ENCODE data around the gene TRMT44. TPM values are rescaled to one million over a fixed set of nuclear protein-coding genes. Genes with fewer than 3 reads are reported as not detected.

The TRMT44 gene
- total and polyA plus RNA-seq, 7 donors: 2.1 to 29.1 (median 14.2) TPM

DNA sequence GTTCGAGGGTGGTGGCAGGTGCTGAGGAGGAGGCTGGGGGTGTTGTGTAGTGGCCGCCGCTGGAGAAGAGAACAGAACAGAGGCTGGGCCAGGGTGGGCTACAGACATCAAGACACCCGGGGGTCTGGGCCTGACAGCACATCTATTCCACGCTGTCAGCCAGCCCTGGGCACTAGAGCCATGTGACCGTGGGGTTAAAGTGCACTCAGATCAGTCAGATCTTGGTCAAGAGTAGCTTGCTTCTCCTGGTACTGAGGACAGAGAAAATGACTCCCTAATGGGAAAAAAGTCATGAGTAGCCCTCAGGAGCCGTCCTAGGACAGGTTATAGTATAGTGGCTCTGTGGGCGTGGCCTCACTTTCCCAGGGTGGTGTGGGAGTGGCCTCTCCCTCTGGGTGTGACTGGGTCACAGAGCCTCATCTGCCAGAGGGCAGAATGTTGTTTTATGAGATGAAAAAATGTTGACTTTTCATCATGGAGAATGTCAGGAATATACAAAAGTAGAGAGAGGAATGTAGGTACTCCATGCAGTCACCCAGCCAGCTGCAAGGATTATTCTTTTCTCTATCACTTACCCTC lies 19.4 kb downstream of the TRMT44 start:
- intact Hi-C loops (cut with DNase I): no loop called here
- no peak for DNase-seq
- Histone ChIP-seq H3K4me1 (no peaks in the 10 kb centered on the region), H3K4me3 (no peak overlapping the region), H3K9me3 (no peaks in the 10 kb centered on the region), H3K27me3 (no peaks in the 10 kb centered on the region), H3K27ac (no peak overlapping the region), H3K36me3 (peaks cover 13 to 95% (median 28%) of the 10 kb centered on the region in 4 donors)
- 72 to 88% methylated on average over 8 of the region's 8 CpGs for WGBS, 2 donors
- TF ChIP-seq CTCF (IDR thresholded peaks at IDR 0.05) (no peak), POLR2A (IDR thresholded peaks at IDR 0.05) (no peak), EP300 (IDR thresholded peaks at IDR 0.05) (no peak), POLR2AphosphoS5 (IDR thresholded peaks at IDR 0.05) (no peak)

DNA sequence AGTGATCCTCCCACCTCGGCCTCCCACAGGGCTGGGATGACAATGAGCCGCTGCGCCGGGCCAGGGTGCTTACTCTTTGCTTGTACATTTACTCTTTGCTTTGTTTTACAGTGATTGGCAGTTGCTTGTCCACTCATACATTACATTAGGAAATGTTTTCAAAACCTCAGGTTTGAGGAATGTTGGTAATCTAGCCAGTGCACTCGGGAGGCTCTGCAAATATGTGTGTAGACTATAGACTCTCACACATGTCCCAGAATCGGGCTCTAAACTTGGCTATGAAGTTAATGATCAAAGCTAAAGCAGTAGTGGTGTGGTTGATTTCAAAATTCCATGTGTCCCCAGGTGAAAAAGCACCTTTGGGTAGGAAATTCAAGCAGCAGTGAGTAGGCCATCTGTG lies 20.5 kb downstream of the TRMT44 start:
- DNase-seq: no peak
- intact Hi-C loops (cut with DNase I): no loop called here
- H3K36me3 ChIP-seq: peaks cover 10 to 95% (median 33%) of the 10 kb centered on the region in 4 donors
- no peak for TF ChIP-seq POLR2A (IDR thresholded peaks at IDR 0.05)
- no peak for TF ChIP-seq CTCF (IDR thresholded peaks at IDR 0.05)
- WGBS, 2 donors: 97% methylated on average over 6 of the region's 6 CpGs
- no peaks in the 10 kb centered on the region for H3K27me3 ChIP-seq
- no peak overlapping the region for H3K27ac ChIP-seq
- H3K4me3 ChIP-seq: no peak overlapping the region
- no peaks in the 10 kb centered on the region for H3K9me3 ChIP-seq
- no peaks in the 10 kb centered on the region for H3K4me1 ChIP-seq

DNA sequence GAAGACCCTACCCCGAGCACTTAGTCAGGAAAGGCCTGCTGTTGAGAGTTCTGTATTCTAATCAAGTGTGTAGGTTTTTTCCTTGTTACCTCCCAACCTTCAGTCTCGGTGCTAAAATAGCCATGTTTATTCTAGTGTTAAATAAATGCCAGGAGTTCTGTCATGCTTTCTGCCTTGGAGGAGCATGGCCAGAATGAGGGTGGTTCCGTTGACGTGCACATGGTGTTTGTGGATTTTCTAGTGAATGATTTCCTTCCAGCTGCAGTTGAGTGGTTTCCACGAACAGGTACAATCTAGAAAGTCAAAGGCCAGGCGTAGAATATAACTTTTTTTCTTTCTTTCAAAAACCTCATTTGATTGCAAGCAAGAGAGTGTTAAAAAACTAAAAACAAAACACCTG lies 21.0 kb downstream of the TRMT44 start:
- peaks cover 10 to 95% (median 36%) of the 10 kb centered on the region in 4 donors for H3K36me3 ChIP-seq
- no peaks in the 10 kb centered on the region for H3K9me3 ChIP-seq
- no peaks in the 10 kb centered on the region for H3K27me3 ChIP-seq
- DNase-seq: no peak
- no peaks in the 10 kb centered on the region for H3K4me1 ChIP-seq
- intact Hi-C loops (cut with DNase I): no loop called here
- TF ChIP-seq CTCF (IDR thresholded peaks at IDR 0.05) (no peak), EP300 (IDR thresholded peaks at IDR 0.05) (no peak), POLR2A (IDR thresholded peaks at IDR 0.05) (no peak), POLR2AphosphoS5 (IDR thresholded peaks at IDR 0.05) (no peak)
- H3K27ac ChIP-seq: no peak overlapping the region
- H3K4me3 ChIP-seq: no peak overlapping the region
- 90 to 94% methylated on average over 6 of the region's 6 CpGs for WGBS, 2 donors

DNA sequence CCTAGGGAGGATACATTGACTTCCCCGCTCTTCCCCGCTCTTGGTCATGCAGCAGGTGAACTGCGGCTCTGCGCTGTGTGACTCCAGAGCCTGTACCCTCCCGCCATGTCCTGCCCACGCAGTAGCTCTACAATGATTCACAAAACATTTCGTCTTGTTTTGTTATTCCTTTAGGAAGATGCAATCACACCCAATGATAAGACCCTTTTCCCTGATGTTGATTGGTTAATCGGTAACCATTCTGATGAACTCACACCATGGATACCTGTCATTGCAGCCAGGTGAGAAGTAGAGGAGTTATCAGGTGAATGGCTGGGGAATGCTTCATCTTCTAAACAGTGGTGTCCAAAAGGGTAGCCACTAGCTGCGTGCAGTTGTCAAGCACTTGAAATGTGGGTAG lies 23.2 kb downstream of the TRMT44 start:
- Histone ChIP-seq H3K36me3 (peaks cover 10 to 93% (median 38%) of the 10 kb centered on the region in 4 donors), H3K27me3 (no peaks in the 10 kb centered on the region), H3K9me3 (no peaks in the 10 kb centered on the region), H3K4me3 (no peak overlapping the region), H3K4me1 (no peaks in the 10 kb centered on the region), H3K27ac (no peak overlapping the region)
- WGBS, 2 donors: 95% methylated on average over 9 of the region's 9 CpGs
- no peak for TF ChIP-seq EP300 (IDR thresholded peaks at IDR 0.05)
- no peak for DNase-seq
- intact Hi-C loops (cut with DNase I): no loop called here

DNA sequence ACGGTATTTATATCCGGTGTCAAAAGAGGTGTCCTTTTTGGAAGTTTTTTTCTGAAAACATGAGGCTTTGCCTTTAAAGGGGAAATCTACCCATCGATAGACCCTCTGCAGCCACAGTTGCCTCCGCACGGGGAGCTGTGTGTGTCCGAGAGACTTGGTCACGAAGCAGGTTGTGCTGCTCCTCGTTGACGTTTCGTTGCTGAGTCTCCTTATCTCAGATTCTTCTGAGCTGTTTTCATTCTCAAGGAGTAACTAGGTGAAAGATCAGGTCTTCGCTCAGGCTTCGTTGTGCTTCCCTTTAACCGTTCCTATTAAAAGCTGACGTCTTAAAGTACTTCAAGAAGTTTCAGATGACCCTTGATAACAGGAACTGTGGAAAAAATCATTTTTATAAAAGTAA lies 23.8 kb downstream of the TRMT44 start:
- WGBS, 2 donors: 94 to 95% methylated on average over 14 of the region's 14 CpGs
- H3K9me3 ChIP-seq: no peaks in the 10 kb centered on the region
- no peaks in the 10 kb centered on the region for H3K4me1 ChIP-seq
- intact Hi-C loops (cut with DNase I): no loop called here
- TF ChIP-seq POLR2A (IDR thresholded peaks at IDR 0.05) (no peak), POLR2AphosphoS5 (IDR thresholded peaks at IDR 0.05) (no peak), CTCF (IDR thresholded peaks at IDR 0.05) (no peak), EP300 (IDR thresholded peaks at IDR 0.05) (no peak)
- H3K27ac ChIP-seq: no peak overlapping the region
- H3K4me3 ChIP-seq: no peak overlapping the region
- no peaks in the 10 kb centered on the region for H3K27me3 ChIP-seq
- H3K36me3 ChIP-seq: peaks cover 10 to 93% (median 37%) of the 10 kb centered on the region in 4 donors
- DNase-seq: no peak
